ENCODE data around the gene RAB14.
"Not testable (repeated sequence)": the region's sequence is repeated elsewhere in the genome, so short reads cannot be mapped to it uniquely, and the experiment has no call there.

The RAB14 gene

GRCh38 chr9:121191235-121191634, 10.4 kb downstream of the RAB14 start:
- no peak for DNase-seq (ENCODE audit: low read depth)

GRCh38 chr9:121189660-121190059, 12.0 kb downstream of the RAB14 start:
- DNase-seq (ENCODE audit: low read depth), result no peak

GRCh38 chr9:121189006-121189405, 12.7 kb downstream of the RAB14 start:
- no peak for DNase-seq (ENCODE audit: low read depth)

GRCh38 chr9:121187636-121188305, 13.9 kb downstream of the RAB14 start:
- DNase-seq (ENCODE audit: low read depth), result no peak

- DNase-seq (ENCODE audit: low read depth), result no peak
Measured at GRCh38 chr9:121185774-121186403, 15.8 kb downstream of the RAB14 start.

GRCh38 chr9:121185178-121185745, 16.4 kb downstream of the RAB14 start:
- no peak for DNase-seq (ENCODE audit: low read depth)

GRCh38 chr9:121184463-121184862, 17.2 kb downstream of the RAB14 start:
- DNase-seq (ENCODE audit: low read depth), result no peak

- DNase-seq (ENCODE audit: low read depth), result no peak
Measured at GRCh38 chr9:121183666-121184423, 17.8 kb downstream of the RAB14 start.

- no peak for DNase-seq (ENCODE audit: low read depth)
Measured at GRCh38 chr9:121182989-121183388, 18.7 kb downstream of the RAB14 start.

- no peak for DNase-seq (ENCODE audit: low read depth)
Measured at GRCh38 chr9:121182101-121182836, 19.4 kb downstream of the RAB14 start.

- DNase-seq (ENCODE audit: low read depth), result no peak
Measured at GRCh38 chr9:121179930-121180681, 21.6 kb downstream of the RAB14 start.

- DNase-seq (ENCODE audit: low read depth), result not testable (repeated sequence)
Measured at GRCh38 chr9:121179373-121179721, 22.3 kb downstream of the RAB14 start.

GRCh38 chr9:121178676-121179372, 22.8 kb downstream of the RAB14 start:
- no peak for DNase-seq (ENCODE audit: low read depth)

- no peak for DNase-seq (ENCODE audit: low read depth)
Measured at GRCh38 chr9:121173501-121173900, 28.2 kb downstream of the RAB14 start.

GRCh38 chr9:121172726-121173487, 28.8 kb downstream of the RAB14 start:
- DNase-seq (ENCODE audit: low read depth), result no peak

GRCh38 chr9:121171236-121171635, 30.4 kb downstream of the RAB14 start:
- no peak for DNase-seq (ENCODE audit: low read depth)

GRCh38 chr9:121169094-121169601, 32.5 kb downstream of the RAB14 start:
- DNase-seq (ENCODE audit: low read depth), result no peak

GRCh38 chr9:121168052-121168451, 33.6 kb downstream of the RAB14 start:
- DNase-seq (ENCODE audit: low read depth), result no peak

GRCh38 chr9:121160025-121160424, 41.6 kb downstream of the RAB14 start:
- DNase-seq (ENCODE audit: low read depth), result no peak

- no peak for DNase-seq (ENCODE audit: low read depth)
Measured at GRCh38 chr9:121157939-121158338, 43.7 kb downstream of the RAB14 start.
